K562 (cell line): Measurements from ENCODE around the gene WRAP53. TPM values are rescaled to one million over a fixed set of nuclear protein-coding genes. Genes with fewer than 3 reads are reported as not detected.

Experiments
- ASH1L ChIP-seq: fragments of 450-650 bp; IDR thresholded peaks from 2 replicates; pipeline ENCODE4 v1.6.1; 2018; ENCODE audit warnings: borderline replicate concordance, mild to moderate bottlenecking, low read depth; ENCODE audit not compliant: partially characterized antibody
- HINFP ChIP-seq: fragments of 450-650 bp; conservative IDR thresholded peaks from 2 replicates; pipeline ENCODE4 v1.6.1; 2016; ENCODE audit warnings: missing genetic modification characterization, low read depth, mild to moderate bottlenecking, control low read depth, missing compliant biosample characterization
- KAT2B ChIP-seq: IDR thresholded peaks from one replicate; pipeline ENCODE4 v1.6.1; 2012; ENCODE audit warnings: low read depth, mild to moderate bottlenecking, control low read depth, inconsistent platforms, low read length, moderate library complexity
- MXI1 ChIP-seq: IDR thresholded peaks from 2 replicates; pipeline ENCODE4 v1.6.1; 2011; ENCODE audit warnings: low read depth, mild to moderate bottlenecking, improper control_type of control experiment, low read length
- NFE2L1 ChIP-seq: fragments of 450-650 bp; IDR thresholded peaks from 2 replicates; pipeline ENCODE4 v1.6.1; 2016; ENCODE audit warnings: missing genetic modification characterization, low read depth, mild to moderate bottlenecking, missing compliant biosample characterization, moderate library complexity, borderline replicate concordance
- NR1H2 ChIP-seq: sonication (generic); formaldehyde crosslinking; IDR thresholded peaks from 2 replicates; pipeline ENCODE4 v1.4.0; 2020; ENCODE audit warnings: mild to moderate bottlenecking, missing genetic modification reagents
- RBFOX2 ChIP-seq: fragments of 200-400 bp; formaldehyde crosslinking; IDR thresholded peaks from 2 replicates; pipeline ENCODE4 v1.6.1; 2017; ENCODE audit warnings: low read depth, mild to moderate bottlenecking, low read length, moderate library complexity
- TCF3 ChIP-seq: sonication (generic); formaldehyde crosslinking; IDR thresholded peaks from 2 replicates; pipeline ENCODE4 v1.4.0; 2020; ENCODE audit warnings: mild to moderate bottlenecking, missing genetic modification reagents
- THAP7 ChIP-seq: fragments of 250-450 bp; sonication (Bioruptor Pico); IDR thresholded peaks from 2 replicates; pipeline ENCODE4 v1.5.0; 2021
- THRB ChIP-seq: fragments of 450-650 bp; formaldehyde crosslinking; conservative IDR thresholded peaks from 2 replicates; pipeline ENCODE4 v1.4.0; 2022; ENCODE audit warnings: mild to moderate bottlenecking, missing genetic modification characterization
- ZNF184 ChIP-seq: sonication (generic); formaldehyde crosslinking; IDR thresholded peaks from 2 replicates; pipeline ENCODE4 v1.5.0; 2020; ENCODE audit warnings: missing genetic modification reagents
- ZNF318 ChIP-seq, 2 experiments: fragments of 450-650 bp; IDR thresholded peaks; 2 replicates each; pipeline ENCODE4 v1.6.1; 2016; ENCODE audit warnings: mild to moderate bottlenecking in 2 of 2, borderline replicate concordance in 1 of 2, low read depth in 1 of 2, moderate library complexity in 1 of 2
- ZSCAN29 ChIP-seq: fragments of 450-650 bp; IDR thresholded peaks from 2 replicates; pipeline ENCODE4 v1.6.1; 2017
- polyA plus RNA-seq, 8 experiments: library from polyadenylated mRNA; depleted of rRNA in 4 of 8; stranded (reverse) in 5 of 8; unstranded in 3 of 8; fragments of >200 nt; fragmentation: Nextera tagmentation in 2 of 8; fragmentation: Illumina TruSeq in 1 of 8; extraction: Ambion mirVana in 2 of 8; extraction: Trizol in 1 of 8; gene quantifications; 2 replicates each; pipeline versions ENCODE4 v1.2.1 to v1.2.3, GENCODE V29; 2011 to 2014; ENCODE audit warnings: inconsistent platforms in 1 of 8, missing spikeins in 1 of 8
- total RNA-seq, 7 experiments: library from RNA; depleted of rRNA in 6 of 7; stranded (reverse); fragments of >200 nt in 6 of 7; fragmentation: Illumina TruSeq in 2 of 7; extraction: Trizol in 2 of 7; gene quantifications; 2 replicates each; pipeline versions ENCODE4 v1.2.1 to v1.2.3, GENCODE V29; 2011 to 2021; ENCODE audit warnings: low replicate concordance in 1 of 7

The WRAP53 gene
- total and polyA plus RNA-seq, 9 of the 15 experiments (the other 6 are each of a cell fraction or from before 2014, with no cell fraction given): 0.72 to 18.2 (median 13.4) TPM

- no peak for TF ChIP-seq THAP7 (CRISPR knock-in tag)
- no peak for TF ChIP-seq NR1H2 (CRISPR knock-in tag)
- TF ChIP-seq ZNF184 (CRISPR knock-in tag): no peak
- TF ChIP-seq NFE2L1: no peak
- no peak for TF ChIP-seq ZSCAN29
- TF ChIP-seq THRB (CRISPR knock-in tag): no peak
- peak; percentile 75 for TF ChIP-seq RBFOX2
- TF ChIP-seq MXI1: no peak
- no peak for TF ChIP-seq ASH1L
- 0 out of 2 replicates have a peak, but pooled peaks have one; percentile 33 for TF ChIP-seq HINFP (tag)
- no peak for TF ChIP-seq KAT2B
- TF ChIP-seq ZNF318 (IDR thresholded peaks at IDR 0.05; ENCODE audit: borderline replicate concordance in 1 of 2, low read depth in 1 of 2): no peak
- no peak for TF ChIP-seq TCF3 (CRISPR knock-in tag)
Measured at GRCh38 chr17:7687908-7688807, at the start of gene WRAP53 (continued).
